Measurements from ENCODE around the gene DUSP16.

DNA sequence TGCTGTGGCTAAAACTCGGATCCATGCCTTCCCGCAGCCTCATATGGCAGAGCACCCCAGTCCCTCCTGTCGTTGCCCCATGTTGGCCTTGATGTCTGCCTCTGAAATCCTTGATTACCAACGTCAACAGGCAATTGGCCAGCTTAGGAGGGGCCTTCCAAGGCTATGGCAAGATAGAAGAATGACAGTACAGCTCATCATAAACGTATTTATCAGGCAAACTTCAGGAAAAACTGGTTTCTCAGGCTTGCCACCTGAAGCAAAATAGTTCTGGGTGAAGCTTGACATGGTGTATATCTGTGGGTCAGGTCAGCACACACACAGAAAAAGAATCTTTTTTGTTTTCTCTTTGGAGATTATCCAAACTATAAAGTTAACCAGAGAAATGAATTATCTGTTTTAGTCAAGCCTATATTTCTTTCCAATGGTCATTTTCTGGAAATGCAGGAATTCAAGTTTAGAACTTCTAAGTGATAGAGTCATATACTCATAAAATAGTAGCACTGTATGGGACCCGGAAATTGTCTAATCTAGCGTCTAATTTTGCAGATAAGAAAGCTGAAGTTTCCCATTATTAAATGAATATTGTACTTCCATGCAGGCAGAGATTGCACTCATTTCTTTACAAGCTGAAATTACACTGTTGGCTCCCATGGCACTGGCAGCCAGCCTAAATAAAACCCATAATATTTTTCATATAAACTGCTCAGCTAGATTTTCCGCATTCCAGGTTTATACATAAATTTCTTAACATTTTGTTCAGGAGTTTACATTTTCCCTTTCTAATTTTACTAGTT is 24.4 kb upstream of the DUSP16 start:
- TF ChIP-seq CTCF (IDR thresholded peaks at IDR 0.05) (no peak), POLR2A (IDR thresholded peaks at IDR 0.05) (no peak)

All from lower leg skin (tissue), 3 donors.